ENCODE results near the gene BST1. TPM values are rescaled to one million over a fixed set of nuclear protein-coding genes. Genes with fewer than 3 reads are reported as not detected.
"Not testable (repeated sequence)": the region's sequence is repeated elsewhere in the genome, so short reads cannot be mapped to it uniquely, and the experiment has no call there.

Gene BST1
- polyA plus RNA-seq, 1 donor = 4.3 TPM

GRCh38 chr4:15712214-15712613, 9.3 kb downstream of the BST1 start:
- no peak for DNase-seq

GRCh38 chr4:15714141-15714540, 11.3 kb downstream of the BST1 start:
- DNase-seq = no peak

GRCh38 chr4:15714646-15715435, 12.0 kb downstream of the BST1 start:
- DNase-seq = peak; percentile 10

DNA sequence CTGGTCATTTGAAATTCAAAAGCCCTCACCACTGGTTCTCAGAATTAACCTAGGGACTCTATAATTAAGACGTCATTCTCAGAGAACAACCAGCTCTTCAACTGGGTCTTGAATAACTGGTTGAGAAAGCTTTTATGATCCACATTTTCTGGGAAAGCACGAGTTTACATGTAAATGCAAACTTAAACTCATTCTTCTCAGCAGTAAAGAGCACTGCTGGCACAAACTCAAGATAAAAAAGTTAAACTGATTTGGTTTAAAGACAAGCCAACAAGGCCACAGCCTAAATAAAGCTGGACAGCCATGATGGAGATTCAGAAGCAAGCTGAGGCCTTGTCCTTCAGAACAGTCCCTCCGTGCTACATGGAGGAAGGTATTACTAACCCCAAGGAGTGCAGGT, 13.2 kb downstream of the BST1 start:
- DNase-seq = no peak

DNA sequence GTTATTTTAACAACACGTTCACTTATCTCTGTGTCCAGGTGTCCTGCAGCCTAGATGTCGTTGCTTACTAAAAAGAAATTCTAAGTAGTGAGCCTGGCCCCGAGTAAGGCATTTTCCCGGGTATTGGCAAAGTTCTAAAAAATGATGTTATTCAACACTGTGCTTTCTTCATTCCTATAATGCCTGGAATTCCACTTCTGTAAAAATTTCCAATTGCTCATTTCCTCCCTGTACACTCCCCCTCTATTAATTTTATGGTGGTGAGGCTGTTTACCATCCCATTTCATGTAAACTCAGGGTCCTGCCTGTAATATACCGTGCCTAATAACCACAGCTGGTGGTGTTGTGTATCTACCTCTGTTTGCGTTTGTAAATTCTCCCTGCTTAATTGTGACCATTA, 14.2 kb downstream of the BST1 start:
- DNase-seq = no peak

GRCh38 chr4:15717657-15718416, 15.0 kb downstream of the BST1 start:
- DNase-seq = no peak

GRCh38 chr4:15718465-15718864, 15.6 kb downstream of the BST1 start:
- no peak for DNase-seq

DNA sequence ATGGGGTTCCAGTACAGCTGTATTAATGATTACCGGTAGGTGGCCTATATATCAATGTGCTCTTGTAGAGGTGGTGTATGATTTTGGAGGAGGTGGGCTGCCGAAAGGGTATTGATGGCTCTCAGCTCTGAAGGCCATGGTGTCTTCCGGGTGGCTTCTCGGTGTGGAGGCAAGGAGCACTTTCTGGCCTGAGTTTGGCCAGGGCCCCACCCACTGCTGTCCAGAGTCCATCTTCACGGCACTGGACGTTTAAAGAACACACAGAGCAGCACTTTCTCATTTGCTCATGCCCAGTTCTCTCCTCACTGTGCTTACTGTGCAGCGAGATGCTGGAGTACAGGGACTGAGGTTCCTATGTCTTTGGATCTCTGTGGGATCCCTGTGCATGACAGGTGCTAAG, 16.1 kb downstream of the BST1 start:
- DNase-seq = no peak

DNA sequence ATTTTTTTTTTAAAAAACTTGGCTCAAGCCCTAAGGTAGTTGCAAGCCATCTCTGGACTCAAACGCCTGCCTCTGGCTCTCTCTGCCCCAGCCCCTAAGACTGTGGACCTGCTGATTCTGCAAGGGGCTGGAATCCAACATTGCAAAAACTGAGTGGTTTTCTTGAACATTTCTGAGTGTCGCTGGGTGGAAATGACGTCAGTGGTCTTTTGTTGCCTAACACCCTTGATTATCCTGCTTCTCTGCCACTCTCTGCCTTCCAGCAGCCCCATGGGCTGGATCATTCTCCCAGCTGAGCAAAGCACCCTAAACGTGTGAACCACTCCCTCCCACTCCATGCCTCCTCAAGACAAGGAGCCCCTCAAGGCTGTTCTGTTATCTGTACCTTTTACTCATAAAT, 16.6 kb downstream of the BST1 start:
- no peak for DNase-seq

GRCh38 chr4:15720851-15721250, 18.0 kb downstream of the BST1 start:
- DNase-seq = no peak

DNA sequence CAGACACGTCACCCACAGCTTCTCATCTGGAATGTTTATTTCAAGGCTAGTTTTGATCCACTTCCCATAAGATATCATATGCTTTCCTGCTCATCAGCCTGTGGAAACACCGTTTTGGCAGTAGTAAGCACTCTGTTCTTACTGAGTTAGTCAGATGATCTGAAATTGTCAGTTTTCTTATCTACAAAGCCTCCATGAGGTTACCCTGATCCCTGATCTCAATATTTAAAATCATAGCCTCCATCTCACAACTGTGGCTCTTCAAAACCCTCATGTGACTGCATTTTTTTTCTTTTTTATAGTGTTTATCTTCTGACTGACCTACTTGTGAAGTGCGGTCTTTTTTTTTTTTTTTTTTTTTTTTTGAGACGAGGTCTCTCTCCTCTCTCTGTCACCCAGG, 22.7 kb downstream of the BST1 start:
- DNase-seq = no peak

- no peak for DNase-seq
Observed at GRCh38 chr4:15729910-15730533, 27.2 kb downstream of the BST1 start.

- not testable (repeated sequence) for DNase-seq
Observed at GRCh38 chr4:15733061-15733460, 30.2 kb downstream of the BST1 start.

DNA sequence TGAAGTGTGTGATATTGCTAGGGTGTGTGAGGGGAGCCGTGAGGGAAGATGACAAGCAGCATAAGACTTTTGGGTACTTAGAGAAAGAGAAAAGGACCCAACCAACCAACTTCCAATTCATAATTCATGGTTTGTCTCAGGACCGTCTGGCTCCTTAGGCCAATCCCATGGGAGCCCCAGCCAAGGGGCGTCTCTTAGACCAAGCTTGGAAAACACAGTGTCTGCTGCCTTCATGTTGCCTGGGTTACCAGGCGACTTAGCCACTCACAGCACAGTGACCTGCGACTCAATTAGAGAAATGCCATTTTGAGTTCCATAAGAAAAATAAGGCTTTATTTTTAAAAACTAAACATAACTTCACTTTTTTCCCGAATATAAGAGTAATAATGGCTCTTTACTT, 32.7 kb downstream of the BST1 start:
- no peak for DNase-seq

DNA sequence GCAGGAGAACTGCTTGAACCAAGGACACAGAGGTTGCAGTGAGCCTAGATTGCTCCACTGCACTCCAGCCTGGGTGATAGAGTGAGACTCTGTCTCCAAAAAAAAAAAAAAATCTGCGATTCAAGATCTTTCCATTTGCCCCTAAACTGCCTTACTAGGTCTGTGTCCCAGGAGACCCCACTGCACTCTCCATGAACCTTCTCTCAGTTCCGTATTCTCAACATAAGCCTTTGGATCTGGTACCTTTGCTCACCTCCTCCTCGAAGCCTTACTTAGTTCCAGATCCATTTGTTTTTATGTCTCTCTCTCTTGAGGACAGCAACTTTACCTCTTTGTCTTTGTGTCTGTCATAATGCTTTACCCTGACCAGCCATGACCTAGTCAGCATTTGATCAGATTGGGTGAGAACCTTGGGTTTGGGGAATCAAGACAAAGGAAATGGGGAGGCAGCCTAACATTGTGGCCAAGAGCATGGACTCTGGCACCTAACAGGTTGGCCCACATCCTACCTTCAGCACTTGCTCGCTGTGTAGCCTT, 33.7 kb downstream of the BST1 start:
- no peak for DNase-seq

GRCh38 chr4:15737255-15737654, 34.4 kb downstream of the BST1 start:
- no peak for DNase-seq

DNA sequence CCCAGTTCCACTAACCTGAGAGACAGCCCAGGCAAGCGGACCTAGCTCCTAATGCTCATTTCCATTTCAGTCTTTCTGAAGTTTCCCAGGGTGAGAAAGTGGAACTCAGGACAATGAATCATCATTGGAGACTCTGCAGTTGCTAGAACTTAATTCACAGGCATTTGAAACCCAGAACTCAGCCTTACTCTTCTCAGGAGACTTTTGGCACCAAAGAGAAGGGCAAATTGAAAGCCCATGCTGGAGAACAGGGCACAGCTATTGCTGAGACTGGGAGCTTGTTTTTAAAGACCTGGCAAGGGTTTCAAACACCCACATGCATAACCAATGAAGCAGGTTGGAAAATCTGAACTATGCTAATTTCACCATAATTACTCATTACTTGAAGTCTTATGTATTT, 36.0 kb downstream of the BST1 start:
- DNase-seq = no peak

- no peak for DNase-seq
Observed at GRCh38 chr4:15740764-15741404, 38.0 kb downstream of the BST1 start.

GRCh38 chr4:15742083-15742582, 39.3 kb downstream of the BST1 start:
- DNase-seq = no peak

DNA sequence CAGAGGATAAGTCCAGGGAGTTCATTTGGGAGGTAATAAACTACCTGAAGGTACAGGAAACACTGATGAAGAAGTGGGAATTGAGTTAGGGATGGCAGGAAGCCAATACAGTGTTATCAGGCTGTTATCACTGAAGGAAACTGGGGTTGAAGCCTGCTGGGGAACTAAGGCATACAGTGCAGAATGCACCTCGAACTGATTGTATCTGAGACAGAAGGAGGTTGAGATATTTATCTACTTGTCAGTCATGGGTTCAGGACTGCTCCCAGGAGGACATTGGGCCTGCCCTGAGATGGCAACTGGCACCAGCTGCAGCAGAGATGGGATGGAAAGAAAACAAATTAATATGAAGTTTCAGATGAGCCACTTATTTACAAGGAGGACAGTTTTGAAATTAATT, 39.8 kb downstream of the BST1 start:
- no peak for DNase-seq

GRCh38 chr4:15744016-15744545, 41.2 kb downstream of the BST1 start:
- DNase-seq = no peak

DNA sequence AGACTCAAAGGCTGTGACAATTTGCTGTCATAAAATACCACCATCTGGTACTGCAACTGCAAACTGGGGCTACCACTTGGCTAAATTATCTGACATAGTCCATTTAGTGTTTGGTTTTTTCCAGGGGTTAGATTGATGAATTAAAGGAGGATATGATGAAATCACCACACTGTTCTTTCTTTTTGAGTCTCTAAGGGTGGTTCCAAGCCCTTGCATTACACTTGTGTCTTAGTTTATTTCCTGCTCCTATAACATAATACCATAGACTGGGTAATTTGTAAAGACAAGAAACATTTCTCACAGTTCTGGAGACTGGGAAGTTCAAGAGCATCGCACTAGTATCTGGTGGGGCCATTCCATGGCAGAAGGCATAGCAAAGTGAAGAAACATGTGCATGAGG, 43.2 kb downstream of the BST1 start:
- no peak for DNase-seq

Measured in hindlimb muscle (tissue), 1 donor.